Smooth muscle cell (in vitro differentiated cells): ENCODE measurements around the gene FBXO36. TPM values are rescaled to one million over a fixed set of nuclear protein-coding genes. Genes with fewer than 3 reads are reported as not detected.

Source experiments
- DNase-seq: peaks from one replicate; lab custom pipeline; 2025; ENCODE audit not compliant: unreplicated experiment; lab: John Stamatoyannopoulos, UW
- H2AFZ ChIP-seq: fragments of 200-600 bp; sonication (generic); 2 replicates; pipeline ENCODE4 v1.6.0; 2016; ENCODE audit warnings: antibody characterized with exemption, low read depth, mild to moderate bottlenecking
- H3F3A ChIP-seq: fragments of 200-600 bp; sonication (generic); 2 replicates; pipeline ENCODE4 v1.6.0; 2017; ENCODE audit warnings: antibody characterized with exemption, low read depth
- H3K27ac ChIP-seq: fragments of 200-600 bp; sonication (generic); 2 replicates; pipeline ENCODE4 v1.5.1; 2016; ENCODE audit warnings: low read depth, mild to moderate bottlenecking
- H3K27me3 ChIP-seq: fragments of 200-600 bp; sonication (generic); 2 replicates; pipeline ENCODE4 v1.6.1; 2016; ENCODE audit warnings: low read depth, mild to moderate bottlenecking
- H3K36me3 ChIP-seq: fragments of 200-600 bp; sonication (generic); 2 replicates; pipeline ENCODE4 v1.5.1; 2016; ENCODE audit warnings: low read depth
- H3K4me1 ChIP-seq: fragments of 200-600 bp; sonication (generic); 2 replicates; pipeline ENCODE4 v1.5.1; 2016; ENCODE audit warnings: low read depth
- H3K4me2 ChIP-seq: fragments of 200-600 bp; sonication (generic); 2 replicates; pipeline ENCODE4 v1.6.0; 2016; ENCODE audit warnings: mild to moderate bottlenecking
- H3K4me3 ChIP-seq: fragments of 200-600 bp; sonication (generic); 2 replicates; pipeline ENCODE4 v1.5.1; 2016; ENCODE audit warnings: mild to moderate bottlenecking
- H3K79me2 ChIP-seq: fragments of 200-600 bp; sonication (generic); 2 replicates; pipeline ENCODE4 v1.6.0; 2016; ENCODE audit warnings: low read depth, mild to moderate bottlenecking
- H3K9ac ChIP-seq: fragments of 200-600 bp; sonication (generic); 2 replicates; pipeline ENCODE4 v1.6.0; 2016; ENCODE audit warnings: low read depth
- H3K9me3 ChIP-seq: fragments of 200-600 bp; sonication (generic); replicated peaks from 2 replicates; pipeline ENCODE4 v1.5.1; 2016; ENCODE audit warnings: low read depth
- H4K20me1 ChIP-seq: fragments of 200-600 bp; sonication (generic); 2 replicates; pipeline ENCODE4 v1.6.0; 2016; ENCODE audit warnings: low read depth
- WGBS: methylation state at CpG from one replicate; pipeline ENCODE4 v1.1.7; 2016; ENCODE audit warnings: low lambda C conversion rate; 5-methylcytosine and 5-hydroxymethylcytosine counted together
- polyA plus RNA-seq: library from polyadenylated mRNA; unstranded; fragments of >200 nt; fragmentation: Nextera tagmentation; extraction: Ambion mirVana; gene quantifications from 2 replicates; pipeline ENCODE4 v1.2.1, GENCODE V29; 2016
- total RNA-seq: library from RNA; depleted of rRNA; stranded (reverse); fragments of >200 nt; gene quantifications from 2 replicates; pipeline ENCODE4 v1.2.3, GENCODE V29; 2014
- TF ChIP-seq, protein P1 (sequence below): fragments of 200-600 bp; sonication (generic); IDR thresholded peaks from 2 replicates; pipeline ENCODE4 v1.5.1; 2017; ENCODE audit warnings: borderline replicate concordance, mild to moderate bottlenecking, antibody characterized with exemption; ENCODE audit not compliant: insufficient read depth, poor library complexity, severe bottlenecking

FBXO36 gene
- total and polyA plus RNA-seq, 2 experiments from 2014 or later = 8.8 to 9.3 TPM

DNA sequence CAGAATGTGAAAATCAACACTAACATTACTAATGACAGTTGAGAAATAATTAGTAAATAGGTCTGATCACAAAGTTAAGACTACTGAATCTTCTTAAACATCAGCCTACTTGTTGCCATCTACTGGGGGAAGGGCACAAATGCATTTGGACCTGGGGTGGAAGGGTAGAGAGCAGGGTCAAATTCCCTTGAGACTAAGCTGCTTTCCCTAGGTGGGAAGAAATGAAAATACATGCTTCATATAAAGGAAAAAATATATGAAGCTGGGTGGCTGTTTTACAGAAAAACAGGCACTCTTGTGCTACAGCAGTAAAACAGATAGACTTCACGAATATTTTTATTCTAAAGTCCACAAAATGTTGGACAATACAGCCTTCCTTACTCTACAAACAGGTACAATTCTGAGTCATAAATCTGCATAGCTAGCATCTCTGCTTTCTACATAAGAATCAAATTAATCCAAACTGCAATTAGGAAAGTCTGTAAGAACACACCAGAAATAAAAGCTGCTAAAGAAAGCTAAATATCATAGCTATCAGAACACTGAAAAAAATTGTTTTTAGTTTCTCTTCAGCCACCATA, 11.4 kb upstream of the FBXO36 start:
- DNase-seq = no peak
- no peaks in the 10 kb centered on the region for H3K27me3 ChIP-seq
- H3K36me3 ChIP-seq = peaks cover 9% of the 10 kb centered on the region
- H3F3A ChIP-seq = peaks cover 7% of the 10 kb centered on the region
- peak overlapping the region; percentile 15 for H3K4me2 ChIP-seq
- peaks cover 99% of the 10 kb centered on the region for H3K79me2 ChIP-seq
- peaks cover 100% of the 10 kb centered on the region for H4K20me1 ChIP-seq
- H3K4me1 ChIP-seq = peaks cover 7% of the 10 kb centered on the region
- TF ChIP-seq, protein P1, sequence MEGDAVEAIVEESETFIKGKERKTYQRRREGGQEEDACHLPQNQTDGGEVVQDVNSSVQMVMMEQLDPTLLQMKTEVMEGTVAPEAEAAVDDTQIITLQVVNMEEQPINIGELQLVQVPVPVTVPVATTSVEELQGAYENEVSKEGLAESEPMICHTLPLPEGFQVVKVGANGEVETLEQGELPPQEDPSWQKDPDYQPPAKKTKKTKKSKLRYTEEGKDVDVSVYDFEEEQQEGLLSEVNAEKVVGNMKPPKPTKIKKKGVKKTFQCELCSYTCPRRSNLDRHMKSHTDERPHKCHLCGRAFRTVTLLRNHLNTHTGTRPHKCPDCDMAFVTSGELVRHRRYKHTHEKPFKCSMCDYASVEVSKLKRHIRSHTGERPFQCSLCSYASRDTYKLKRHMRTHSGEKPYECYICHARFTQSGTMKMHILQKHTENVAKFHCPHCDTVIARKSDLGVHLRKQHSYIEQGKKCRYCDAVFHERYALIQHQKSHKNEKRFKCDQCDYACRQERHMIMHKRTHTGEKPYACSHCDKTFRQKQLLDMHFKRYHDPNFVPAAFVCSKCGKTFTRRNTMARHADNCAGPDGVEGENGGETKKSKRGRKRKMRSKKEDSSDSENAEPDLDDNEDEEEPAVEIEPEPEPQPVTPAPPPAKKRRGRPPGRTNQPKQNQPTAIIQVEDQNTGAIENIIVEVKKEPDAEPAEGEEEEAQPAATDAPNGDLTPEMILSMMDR = peak; percentile 11
- peak overlapping the region; percentile 10 for H3K27ac ChIP-seq
- no peaks in the 10 kb centered on the region for H3K9me3 ChIP-seq
- no peak overlapping the region for H3K9ac ChIP-seq
- 48% methylated on average over 1 of the region's 1 CpG for WGBS
- no peak overlapping the region for H2AFZ ChIP-seq
- H3K4me3 ChIP-seq = no peak overlapping the region

GRCh38 chr2:229914171-229914570, 8.1 kb upstream of the FBXO36 start:
- peaks cover 100% of the 10 kb centered on the region for H3K79me2 ChIP-seq
- peaks cover 7% of the 10 kb centered on the region for H3K4me1 ChIP-seq
- H4K20me1 ChIP-seq = peaks cover 100% of the 10 kb centered on the region
- H3K4me2 ChIP-seq = no peak overlapping the region
- WGBS = 98% methylated on average over 2 of the region's 2 CpGs
- H3K4me3 ChIP-seq = no peak overlapping the region
- no peak overlapping the region for H2AFZ ChIP-seq
- H3K9me3 ChIP-seq = no peaks in the 10 kb centered on the region
- no peak for DNase-seq
- no peak overlapping the region for H3K9ac ChIP-seq
- no peaks in the 10 kb centered on the region for H3K27me3 ChIP-seq
- no peaks in the 10 kb centered on the region for H3K36me3 ChIP-seq
- TF ChIP-seq, protein P1 = no peak
- H3F3A ChIP-seq = peaks cover 7% of the 10 kb centered on the region
- H3K27ac ChIP-seq = no peak overlapping the region

GRCh38 chr2:229917793-229918192, 4.5 kb upstream of the FBXO36 start:
- Histone ChIP-seq H4K20me1 (peaks cover 80% of the 10 kb centered on the region), H3K9ac (no peak overlapping the region), H3K27ac (no peak overlapping the region), H3K4me1 (peaks cover 7% of the 10 kb centered on the region), H3K9me3 (no peaks in the 10 kb centered on the region), H2AFZ (no peak overlapping the region), H3F3A (no peaks in the 10 kb centered on the region), H3K4me3 (no peak overlapping the region), H3K36me3 (no peaks in the 10 kb centered on the region), H3K4me2 (no peak overlapping the region), H3K27me3 (no peaks in the 10 kb centered on the region), H3K79me2 (peaks cover 88% of the 10 kb centered on the region)
- 98% methylated on average over 5 of the region's 5 CpGs for WGBS
- no peak for DNase-seq
- TF ChIP-seq, protein P1 = no peak
